Stimulated activated CD4-positive, alpha-beta T cell treated with anti-CD3 and anti-CD28 coated beads, Interleukin-12 subunit alpha, Interleukin-12 subunit beta, amount 100 ng/mL, for 48 hours (primary cell): ENCODE data around the gene PLXDC2.

Source experiments
- DNase-seq, 3 donors: peaks; one replicate each; pipeline ENCODE4 v3.0.0-alpha.2; 2020; ENCODE audit warnings: low read depth in 2 of 3, low spot score in 1 of 3

Gene PLXDC2

DNA sequence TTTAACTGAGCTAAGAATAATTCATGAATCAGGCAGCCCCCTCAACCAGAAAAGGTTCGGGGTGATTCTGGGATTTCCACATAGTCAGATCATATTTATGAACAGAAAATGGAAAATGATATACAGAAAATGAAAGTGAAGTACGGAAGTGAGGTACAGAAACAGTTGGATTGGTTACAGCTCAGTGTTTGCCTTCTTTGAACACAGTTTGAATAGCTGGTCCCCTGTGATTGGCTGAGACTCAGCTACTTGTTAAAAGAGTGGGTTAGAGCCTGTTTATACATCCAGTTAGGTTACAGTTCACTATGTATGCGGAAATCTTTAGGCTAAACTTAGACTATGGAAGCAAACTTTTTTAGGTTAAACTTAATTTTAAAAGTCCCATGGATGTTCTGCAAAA, 511.7 kb downstream of the PLXDC2 start:
- no peak for DNase-seq

GRCh38 chr10:20330246-20330645, 514.0 kb downstream of the PLXDC2 start:
- no peak for DNase-seq

DNA sequence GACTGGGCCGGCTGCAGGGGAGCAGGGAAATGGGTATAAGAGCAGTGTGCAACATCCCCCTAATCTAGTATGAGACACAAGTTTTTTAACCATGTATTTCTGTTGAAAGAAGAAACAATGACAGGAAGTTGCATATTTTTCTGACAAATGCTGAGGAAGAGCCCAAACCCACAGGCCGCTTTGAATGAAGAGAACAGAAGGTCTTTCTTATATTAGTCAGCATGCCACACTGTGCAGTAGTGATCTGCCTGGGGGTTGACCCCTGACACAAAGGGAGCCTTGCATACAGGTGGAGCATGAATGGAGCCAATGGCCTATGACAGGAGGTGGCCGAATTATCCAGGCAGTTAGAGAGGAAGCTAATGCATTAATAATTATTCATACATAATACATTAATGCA, 518.3 kb downstream of the PLXDC2 start:
- no peak for DNase-seq
